Smooth muscle cell of the brain vasculature (primary cell): ENCODE measurements around the gene THAP11.
"Not testable (repeated sequence)": the region's sequence is repeated elsewhere in the genome, so short reads cannot be mapped to it uniquely, and the experiment has no call there.

ENCODE experiments used
- DNase-seq: peaks from one replicate; pipeline ENCODE4 v3.0.0-alpha.2; 2012; ENCODE audit warnings: low read depth, low spot score

The THAP11 gene

DNA sequence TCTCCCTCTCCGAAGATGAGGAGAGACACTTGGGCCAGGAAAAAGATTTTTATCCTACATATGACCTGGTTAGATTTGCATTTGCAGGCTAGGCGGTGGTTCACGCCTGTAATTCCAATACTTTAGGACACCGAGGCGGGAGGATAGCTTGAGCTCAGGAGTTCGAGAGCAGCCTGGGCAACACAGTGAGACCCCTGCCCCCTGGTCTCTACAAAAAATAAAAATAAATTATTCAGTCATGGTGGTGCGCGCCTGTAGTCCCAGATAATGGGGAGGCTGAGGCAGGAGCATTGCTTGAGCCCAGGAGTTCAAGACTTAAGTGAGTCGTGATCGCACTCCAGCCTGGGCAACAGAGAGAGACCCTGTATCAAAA, 7.9 kb upstream of the THAP11 start:
- DNase-seq, result no peak

DNA sequence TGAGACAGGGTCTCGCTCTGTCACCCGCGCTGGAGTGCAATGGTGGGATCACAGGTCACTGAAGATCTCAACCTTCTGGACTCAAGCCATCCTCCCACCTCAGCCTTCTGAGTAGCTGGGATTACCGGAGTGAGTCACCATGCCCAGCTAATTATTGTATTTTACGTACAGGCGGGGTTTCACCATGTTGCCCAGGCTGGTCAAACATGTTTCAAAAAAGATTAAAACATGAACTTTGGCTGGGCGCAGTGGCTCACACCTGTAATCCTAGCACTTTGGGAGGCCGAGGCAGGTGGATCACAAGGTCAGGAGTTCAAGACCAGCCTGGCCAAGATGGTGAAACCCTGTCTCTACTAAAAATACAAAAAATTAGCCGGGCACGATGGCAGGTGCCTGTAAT, 4.9 kb upstream of the THAP11 start:
- DNase-seq, result not testable (repeated sequence)

DNA sequence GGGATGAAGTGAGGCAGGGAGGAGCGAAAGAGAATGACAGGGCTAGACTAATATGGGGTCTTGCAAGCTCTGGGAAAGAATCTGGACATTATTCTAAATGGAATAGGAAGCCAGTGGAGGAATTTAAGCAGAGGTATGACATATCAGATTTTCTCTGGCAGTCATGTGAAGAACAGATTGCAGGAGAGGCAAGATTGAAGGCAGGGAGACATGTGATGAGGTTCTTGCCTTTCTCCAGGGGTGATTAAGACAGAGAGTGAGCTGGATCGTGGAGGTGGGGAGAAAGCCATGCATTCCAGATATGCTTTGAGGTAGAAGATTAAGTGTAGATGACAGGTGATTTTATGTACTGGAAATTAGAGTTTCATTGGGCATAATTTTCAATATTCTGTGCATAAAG, 4.3 kb upstream of the THAP11 start:
- no peak for DNase-seq

DNA sequence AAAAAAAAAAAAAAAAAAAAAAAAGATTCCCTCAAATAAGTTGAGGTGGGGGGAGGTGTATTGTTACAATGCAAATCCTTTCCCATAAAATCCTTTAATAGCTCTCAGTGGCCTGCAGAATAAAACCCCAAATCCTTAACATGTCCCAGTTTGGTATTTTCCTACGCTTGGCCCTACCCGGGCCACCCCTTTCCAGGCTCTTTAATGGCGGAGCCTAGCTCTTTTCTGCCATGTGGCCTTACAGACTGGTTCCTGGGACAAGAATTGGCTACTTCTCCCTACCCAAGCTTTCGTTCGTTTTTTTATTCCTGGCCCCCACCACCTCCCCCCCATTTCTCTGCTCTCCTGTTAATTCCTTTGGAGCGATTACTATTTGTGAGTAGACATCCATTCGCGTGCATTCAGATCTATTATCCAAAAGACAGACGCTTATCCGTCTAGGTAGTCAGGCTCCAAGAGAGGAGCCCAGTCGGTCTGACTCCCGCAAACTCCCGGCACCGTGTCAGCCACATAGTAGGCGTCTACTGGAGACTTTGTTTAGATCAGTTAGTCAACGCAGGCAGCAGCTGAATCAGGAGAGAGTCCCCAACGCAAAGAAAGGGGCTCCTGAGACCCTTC, 813 bp upstream of the THAP11 start:
- no peak for DNase-seq

DNA sequence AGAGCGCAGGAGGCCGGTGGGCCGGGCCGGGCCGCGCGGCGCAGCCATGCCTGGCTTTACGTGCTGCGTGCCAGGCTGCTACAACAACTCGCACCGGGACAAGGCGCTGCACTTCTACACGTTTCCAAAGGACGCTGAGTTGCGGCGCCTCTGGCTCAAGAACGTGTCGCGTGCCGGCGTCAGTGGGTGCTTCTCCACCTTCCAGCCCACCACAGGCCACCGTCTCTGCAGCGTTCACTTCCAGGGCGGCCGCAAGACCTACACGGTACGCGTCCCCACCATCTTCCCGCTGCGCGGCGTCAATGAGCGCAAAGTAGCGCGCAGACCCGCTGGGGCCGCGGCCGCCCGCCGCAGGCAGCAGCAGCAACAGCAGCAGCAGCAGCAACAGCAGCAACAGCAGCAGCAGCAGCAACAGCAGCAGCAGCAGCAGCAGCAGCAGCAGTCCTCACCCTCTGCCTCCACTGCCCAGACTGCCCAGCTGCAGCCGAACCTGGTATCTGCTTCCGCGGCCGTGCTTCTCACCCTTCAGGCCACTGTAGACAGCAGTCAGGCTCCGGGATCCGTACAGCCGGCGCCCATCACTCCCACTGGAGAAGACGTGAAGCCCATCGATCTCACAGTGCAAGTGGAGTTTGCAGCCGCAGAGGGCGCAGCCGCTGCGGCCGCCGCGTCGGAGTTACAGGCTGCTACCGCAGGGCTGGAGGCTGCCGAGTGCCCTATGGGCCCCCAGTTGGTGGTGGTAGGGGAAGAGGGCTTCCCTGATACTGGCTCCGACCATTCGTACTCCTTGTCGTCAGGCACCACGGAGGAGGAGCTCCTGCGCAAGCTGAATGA, 606 bp downstream of the THAP11 start:
- DNase-seq, result no peak

DNA sequence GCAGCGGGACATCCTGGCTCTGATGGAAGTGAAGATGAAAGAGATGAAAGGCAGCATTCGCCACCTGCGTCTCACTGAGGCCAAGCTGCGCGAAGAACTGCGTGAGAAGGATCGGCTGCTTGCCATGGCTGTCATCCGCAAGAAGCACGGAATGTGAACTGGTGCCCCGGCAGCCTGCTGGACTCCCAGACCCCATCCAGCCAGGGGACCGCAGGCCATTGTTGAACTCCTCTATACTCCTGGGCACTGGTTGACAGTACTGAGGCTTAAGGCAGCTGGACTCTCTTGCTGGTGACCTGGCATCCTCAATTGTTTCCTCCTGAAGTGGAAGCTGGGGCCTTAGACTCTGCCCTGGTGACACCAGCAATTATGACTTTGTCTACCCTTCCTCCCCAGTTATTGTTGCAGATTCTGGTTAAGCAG, 1.2 kb downstream of the THAP11 start:
- no peak for DNase-seq

DNA sequence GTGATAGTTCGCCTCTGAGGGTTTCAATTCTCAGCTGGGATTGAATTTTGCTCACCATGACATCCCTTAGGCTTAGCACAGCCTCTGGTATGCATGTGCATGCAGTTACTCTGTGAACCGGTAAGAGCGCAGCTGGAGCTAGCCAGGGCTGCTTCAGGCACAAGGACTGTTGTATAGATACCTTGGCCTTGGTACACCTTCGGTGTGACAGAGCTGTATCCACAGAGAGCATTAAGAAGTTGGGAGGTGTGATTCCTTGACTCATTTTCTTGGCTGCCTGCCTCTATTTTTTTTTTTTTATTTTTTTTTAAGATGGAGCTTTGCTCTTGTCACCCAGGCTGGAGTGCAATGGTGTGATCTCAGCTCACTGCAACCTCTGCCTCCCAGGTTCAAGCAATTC, 2.4 kb downstream of the THAP11 start:
- no peak for DNase-seq

DNA sequence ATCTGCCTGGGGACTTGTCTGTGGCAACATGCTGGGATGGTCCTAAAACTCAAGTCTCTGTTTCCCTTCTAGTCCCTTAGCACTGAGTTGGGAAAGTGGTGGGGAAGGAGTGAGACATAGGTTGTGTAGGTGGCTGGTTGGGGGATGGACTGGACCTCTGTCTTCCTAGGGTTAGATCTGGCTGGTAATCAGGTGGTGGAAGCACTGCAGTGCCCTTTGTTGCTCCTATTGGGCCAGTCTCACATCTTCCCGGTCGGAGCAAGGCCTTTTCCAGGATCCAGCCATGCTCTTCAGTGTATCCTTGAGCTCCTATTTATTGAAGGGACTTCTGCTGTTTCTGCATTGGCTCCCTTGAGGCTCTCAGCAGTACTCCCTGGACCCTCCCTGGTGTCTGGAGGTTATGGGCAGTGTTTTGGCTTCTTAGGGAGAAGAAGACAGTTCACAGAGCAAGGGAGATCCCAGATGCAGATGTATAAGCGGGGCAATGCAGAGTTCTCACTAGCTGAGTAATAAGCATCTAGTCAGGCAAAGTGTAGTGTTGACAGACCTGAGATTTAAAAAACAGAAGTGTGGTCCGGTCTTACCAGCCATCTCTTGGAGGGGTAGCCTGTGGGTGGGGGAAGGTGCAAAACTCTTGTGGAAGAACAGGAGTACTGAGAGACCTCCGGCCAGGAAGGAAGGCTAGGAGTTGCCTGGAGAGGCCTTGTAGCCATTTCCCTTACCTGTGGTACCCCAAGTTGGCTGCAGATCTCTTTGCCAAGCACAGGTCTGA, 3.4 kb downstream of the THAP11 start:
- no peak for DNase-seq

DNA sequence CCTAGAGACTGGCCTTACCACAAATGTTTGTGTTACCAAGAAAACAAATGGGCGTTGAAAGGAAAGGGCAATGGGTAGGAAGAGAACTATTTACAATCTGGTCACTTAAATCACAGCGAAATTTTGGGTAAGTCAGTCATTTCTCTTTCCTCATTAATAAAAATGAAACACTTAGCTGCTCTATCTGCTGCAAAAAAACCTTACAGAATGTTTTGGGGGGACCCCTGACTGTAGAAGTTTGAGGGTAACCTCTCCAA, 3.9 kb downstream of the THAP11 start:
- no peak for DNase-seq

DNA sequence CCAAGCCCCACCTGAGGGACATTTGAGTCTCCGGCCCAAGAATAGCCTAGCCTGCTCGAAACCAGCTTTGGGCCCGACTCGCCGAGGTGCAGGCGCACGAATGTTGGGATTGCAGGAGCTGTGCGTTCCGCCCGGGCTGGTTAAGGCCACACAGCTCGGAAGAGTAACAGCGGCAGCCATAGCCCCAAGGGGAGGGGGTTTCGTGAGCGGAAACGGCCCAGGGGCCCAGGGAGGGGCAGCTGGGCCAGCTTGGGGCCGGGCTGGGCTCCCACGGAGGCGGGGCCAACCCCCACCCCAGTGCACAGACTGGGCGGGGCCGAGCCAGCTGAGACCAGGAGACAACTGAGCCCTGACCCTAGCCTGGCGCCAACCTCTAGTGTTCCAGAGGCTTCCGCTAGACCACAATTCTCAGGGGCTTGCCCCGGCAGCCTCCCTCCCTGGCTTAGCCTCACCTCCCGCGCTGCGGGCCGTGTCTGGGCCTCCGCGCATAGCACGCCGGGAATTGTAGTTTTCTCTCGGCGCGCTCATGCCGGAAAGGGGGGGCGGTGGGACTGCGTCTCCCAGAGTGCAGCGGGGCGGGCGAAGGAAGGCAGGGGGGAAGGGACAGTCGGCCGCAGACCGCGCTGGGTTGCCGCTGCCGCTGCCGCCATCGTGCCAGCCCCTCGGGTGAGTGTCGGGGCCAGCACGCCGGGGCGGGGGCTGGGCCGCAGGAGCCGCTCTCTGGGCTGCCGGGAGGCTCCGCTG, 4.4 kb downstream of the THAP11 start, which contains the start of gene NUTF2:
Gene NUTF2, plus strand, starts transcription at position 614 of the 744 bp plus-strand sequence. CDS start 18,198 bp downstream, outside the sequence.
- DNase-seq, result peak; percentile 83

DNA sequence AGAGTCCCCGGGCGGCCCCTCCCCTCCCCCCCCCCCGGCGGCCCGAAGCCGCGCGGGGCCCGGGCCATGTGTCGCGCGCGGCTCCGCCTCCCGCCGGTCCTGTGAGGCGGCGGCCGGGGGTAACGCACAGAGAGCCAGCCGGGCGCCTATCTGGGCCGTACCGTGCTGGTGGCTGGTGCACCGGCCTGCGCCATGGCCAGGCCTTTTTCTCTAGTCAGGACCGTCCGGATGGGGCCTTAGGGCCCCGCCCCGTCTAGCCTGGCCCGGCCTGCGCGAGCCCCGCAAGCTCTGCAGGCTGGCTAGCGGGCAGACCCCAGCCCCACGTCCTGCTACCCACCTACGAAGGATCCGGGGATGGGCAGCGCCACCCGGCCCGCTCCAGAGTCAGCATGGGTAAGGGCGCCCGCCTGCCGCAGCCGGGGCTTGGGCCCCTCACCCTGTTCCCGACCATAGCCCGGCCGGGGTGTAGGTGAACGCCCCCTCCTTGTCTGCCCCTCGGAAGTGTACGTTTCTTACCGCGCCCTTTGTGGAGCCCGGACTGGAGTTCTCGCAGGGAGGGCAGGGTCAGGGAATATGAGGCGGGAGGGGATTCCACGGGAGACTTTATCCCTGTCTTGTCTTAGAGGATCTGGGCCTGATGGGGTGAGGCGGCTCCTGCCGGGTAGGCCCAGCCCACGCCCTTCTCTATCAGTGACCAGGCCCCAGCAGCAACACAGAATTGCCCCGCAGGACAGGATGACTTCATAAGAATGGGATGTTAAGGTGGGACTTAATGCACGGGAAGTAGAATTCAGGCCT, 5.1 kb downstream of the THAP11 start, which contains the start of gene CENPT:
Gene CENPT, minus strand, starts transcription at position 630 of the 798 bp plus-strand sequence. CDS start 13,834 bp downstream, outside the sequence.
- no peak for DNase-seq

DNA sequence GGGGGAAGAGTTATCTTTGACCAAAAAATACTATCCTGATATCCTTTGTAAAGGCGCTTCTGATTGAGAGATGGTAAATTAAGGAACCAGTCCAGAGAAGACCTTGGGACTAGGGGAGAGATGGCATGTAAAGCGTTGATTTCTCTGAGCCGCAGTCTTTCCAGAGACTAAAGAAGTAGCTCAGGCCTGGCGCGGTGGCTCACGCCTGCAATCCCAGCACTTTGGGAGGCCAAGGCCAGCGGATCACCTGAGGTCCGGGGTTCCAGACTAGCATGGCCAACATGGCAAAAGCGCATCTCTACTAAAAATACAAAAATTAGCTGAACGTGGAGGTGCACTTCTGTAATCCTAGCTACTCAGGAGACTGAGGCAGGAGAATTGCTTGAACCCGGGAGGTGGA, 6.0 kb downstream of the THAP11 start:
- DNase-seq, result no peak

DNA sequence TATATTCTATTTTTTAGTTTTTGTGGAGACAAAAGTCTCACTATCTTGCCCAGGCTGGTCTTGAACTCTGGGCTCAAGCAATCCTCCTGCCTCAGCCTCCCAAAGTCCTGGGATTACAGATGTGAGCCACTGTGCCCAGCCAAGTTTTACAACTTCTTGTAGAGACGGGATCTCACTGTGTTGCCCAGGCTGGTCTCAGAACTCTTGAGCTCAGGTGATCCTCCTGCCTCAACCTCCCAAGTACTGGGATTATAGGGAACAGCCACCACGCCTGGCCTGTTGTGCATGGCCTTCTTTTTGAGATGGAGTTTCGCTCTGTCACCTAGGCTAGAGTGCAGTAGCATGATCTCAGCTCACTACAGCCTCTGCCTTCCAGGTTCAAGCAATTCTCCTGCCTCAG, 11.6 kb downstream of the THAP11 start:
- no peak for DNase-seq

DNA sequence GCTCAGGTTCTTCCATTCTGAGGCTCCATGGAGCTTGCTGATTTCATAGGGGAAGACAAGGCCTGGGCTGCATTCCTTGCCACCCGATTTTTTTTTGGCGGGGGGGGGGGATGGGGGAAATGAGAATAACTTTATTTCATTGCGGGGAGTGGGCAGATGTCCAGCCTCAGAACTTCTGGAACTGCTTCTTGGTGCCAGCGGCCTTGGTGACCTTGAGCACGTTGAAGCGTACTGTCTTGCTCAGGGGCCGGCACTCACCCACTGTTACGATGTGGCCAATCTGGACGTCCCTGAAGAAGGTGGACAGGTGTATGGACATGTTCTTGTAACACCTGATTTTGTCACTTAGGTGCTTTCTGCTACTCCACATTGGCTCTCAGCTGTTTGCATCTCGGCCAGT, 13.7 kb downstream of the THAP11 start:
- DNase-seq, result no peak

DNA sequence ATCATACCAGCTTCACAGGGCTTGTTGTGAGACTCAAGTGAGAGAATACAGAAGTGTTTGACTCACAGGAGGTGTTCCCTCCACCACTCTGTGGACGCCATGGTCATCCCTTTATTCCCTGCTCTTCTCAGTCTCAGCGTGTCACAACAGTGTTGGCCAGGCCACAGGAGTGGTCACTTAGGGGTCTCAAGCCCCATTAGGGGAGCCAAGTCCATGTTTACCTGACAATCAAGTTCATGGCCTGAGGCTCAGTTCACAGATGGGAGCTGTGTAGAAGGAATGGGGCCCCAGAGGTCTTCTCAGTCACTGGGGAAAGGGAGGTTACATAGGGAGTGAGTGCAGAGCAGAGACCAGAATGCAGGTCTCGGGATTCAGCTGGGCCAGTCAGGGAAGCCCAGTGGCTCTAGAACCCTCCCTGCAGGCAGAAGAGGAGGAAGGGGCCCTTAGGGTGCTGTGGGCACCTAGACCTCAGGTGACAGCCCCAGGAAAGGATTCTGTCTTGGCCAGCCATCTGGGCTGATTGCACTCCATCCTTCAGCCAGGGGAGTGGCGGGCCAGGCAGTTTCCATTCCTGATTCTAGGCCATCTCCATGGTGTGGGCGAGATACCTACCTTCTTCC, 14.9 kb downstream of the THAP11 start:
- no peak for DNase-seq

DNA sequence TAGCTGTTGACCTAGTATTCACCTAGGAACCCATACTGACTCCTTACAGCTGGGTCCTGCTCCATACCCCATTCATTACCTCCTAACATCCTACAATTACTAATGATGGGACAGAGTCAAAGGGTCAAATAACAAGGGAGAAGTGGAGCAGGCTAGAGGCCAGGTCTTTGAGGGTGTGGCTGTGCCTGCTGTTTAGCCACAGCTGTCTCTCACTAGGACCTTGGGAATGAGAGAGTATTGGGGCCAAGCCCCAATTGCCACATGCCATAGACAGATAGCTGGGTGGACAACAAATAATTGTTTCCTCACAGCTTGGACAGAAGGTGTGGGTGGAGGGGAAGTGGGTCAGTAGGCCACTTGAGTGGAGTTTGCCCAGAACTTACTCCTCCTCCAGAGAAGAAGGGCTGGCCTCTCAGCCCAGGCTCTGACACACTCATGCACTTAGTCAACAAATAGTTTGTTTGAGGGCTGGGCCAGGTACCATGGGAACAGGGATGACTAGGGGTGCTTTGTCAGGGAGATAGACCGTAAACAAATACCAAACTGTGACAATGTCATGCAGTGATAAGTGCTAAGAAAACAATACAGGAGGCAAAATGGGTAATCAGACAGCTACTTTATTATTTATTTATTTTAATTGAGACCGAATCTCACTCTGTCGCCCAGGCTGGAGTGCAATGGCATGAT, 15.6 kb downstream of the THAP11 start:
- DNase-seq, result no peak

DNA sequence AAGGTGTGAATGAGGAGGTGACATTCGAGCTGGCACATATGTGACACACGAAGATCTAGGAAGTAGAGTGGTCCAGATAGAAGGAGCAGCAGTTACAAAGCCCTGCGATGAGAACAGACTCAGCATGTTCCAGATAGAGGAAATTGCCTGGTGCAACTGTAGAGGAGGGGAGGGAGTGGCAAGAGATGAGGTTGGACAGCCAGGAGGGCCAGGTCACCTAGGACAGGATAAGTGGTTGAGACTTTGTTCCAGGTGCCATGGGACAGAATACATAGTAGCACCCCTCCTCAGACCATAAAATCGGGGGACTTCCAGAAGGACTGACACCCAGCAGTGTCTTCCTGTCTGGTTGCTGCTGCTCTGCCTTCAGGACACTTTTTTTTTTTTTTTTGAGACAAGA, 16.4 kb downstream of the THAP11 start:
- no peak for DNase-seq

DNA sequence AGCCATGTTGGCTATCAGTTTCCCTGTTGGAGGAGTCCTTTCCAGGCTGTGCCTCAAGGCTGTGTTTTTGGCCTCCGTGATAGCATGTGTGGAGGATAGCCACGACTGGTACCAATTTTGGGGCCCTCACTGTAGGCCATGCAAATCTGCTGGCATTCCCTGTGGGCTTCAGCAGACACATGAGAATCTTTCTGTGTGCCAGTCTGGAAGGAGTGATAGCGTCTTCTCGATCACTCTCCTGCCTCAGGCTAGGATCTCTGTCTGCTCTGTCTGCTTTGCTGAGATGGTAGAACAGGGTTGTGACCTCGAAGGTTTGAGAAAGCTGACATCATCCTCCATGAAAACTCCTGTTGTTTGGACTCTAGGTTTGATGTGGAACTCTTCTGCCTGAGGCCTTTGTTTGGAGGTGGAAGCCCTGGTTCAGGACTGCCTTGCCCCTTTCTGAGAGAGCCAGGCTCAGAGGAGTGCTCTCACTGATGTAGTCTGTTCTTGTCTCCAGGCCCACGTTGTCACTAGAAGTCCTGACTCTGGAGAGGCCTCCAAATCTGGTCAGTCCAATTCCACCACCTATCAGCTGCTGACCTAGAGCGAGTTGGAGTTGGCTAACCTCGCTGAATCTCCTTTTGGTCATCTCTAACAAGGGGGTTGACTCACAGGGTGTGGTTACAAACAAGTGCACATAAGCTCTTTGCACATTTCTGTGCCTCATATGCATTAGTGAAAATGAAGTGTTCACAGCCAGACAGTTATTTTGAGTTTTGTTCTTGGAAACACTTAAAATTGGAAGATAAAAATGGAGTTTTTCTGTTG, 18.7 kb downstream of the THAP11 start:
- no peak for DNase-seq

DNA sequence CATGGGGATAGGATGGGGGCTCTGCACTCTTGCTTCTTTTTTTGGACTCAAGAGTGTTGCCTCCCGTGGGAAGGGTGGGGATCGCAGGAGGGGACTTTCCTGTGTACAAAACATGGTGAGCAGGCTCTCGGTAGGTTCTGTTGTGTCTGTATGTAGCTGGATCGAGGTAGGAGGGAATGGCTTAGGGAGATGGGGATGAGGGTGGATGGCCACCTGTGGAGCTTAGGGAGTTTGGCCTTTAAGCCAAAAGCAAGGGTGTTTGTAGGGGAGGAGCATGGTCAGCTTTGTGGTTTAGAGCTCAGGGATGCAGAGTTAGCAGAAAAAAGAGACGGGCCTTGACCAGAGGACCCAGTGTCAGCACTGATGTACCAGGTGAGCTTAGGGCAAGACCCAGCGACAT, 19.8 kb downstream of the THAP11 start:
- no peak for DNase-seq
